ENCODE results near the gene CARD14.
A peak's percentile ranks its signal among the peaks of the same experiment; 100 is the strongest.

Gene CARD14

DNA sequence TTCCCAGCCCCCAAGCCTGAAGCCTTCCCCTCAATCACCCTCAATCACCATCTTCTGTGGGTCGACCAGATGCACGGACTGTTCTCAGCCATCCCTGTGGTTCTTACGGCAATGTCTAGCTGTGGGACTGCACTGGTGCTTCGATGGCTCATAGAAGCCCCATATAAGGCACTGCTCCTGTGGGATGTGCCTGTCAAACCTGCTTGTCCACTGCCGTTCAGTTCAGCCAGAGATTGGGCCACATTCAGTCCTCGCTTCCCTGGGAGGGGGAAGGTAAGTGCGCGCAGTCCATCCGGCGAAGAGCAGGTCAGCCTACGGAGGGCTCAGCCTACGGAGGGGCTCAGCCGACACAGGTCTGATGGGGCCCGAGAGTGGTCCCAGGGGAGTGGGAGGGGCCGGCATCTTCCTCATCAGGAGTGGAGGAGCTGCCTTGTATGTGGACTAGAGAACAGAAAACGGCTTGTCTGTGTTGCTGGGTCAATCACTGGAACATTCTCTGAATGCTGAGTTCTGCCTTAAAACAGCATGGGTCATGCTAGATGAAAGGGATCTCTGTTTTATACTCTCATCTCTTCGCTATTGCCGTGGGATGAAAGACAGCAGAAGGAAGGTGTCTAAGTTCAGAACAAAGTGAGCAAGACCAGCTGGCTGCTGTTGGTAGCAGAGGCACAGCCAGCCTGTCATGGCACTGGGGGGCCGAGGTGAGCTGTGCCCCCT, at the start of gene CARD14:
Gene CARD14 (plus strand): TSS at position 247 of the 717 bp plus-strand sequence. CDS start 11,409 bp downstream, outside the sequence.
- no peak for DNase-seq

DNA sequence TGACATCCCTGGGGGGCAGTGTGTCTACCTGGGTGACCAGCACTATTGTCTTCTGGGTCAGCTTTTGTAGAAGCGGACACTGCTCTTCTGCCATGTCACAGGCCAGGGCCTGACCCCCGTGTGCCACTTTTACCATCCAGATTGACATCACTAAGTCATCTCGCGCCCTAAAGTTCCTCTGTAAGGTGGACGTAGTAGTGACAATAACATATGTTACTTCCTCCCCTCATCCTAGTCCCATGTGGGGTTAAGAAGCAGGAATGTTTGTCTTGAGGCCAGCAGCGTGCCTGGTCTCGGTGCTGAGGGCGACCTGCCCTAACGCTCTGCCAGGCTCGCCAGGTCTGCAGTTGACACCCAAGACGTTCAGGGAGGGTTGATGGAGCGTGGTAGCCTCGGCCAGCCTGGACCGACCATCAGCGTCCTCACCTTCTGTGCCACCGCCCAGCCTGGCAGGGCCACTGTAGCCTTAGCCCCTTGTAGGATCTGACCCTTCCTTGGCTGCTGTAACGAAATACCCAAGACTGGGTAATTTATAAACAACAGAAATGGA, 47.7 kb upstream of the CARD14 start:
- no peak for DNase-seq

DNA sequence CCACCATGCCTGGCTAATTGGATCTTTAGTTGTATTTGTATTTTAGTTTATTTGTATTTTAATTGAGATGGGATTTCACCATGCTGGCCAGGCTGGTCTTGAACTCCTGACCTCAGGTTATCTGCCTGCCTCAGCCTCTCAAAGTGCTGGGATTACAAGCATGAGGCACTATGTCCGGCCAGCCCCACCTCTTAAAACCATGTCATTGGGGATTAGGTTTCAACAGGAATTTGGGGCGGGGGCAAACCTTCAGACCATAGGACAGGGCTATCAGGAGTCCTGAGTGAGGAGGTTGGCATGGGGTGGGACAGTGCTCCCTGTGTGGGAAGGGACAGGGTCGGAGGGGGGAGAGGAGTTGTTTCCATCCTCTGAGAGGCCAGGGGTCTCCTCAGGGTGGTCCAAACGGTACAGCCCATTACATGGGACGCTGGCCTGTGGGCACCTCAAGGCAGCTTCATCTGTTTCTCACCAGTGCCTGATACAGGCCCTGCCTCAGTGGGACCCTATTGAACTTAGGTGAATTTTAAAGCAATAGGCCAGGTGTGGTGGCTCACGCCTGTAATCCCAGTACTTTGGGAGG, 46.8 kb upstream of the CARD14 start:
- no peak for DNase-seq

DNA sequence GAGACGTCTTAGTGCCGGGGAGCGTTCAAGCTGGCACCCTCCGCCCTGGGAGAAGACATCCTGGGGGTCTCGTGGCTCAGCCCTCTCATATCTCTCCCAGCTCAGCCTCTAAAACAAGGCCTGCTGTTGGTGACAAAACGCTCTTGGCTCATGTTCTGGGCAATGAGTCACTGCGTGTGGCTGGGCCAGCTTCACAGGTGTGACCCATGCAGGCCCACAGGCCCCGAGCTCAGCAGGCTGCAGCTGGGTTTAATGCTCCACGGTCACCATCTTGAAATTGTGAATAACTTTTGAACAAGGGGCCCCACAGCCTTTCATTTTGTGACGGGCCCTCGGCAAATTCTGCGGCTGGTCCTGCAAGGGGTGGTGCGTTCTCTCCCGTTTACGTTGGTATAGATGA, 46.0 kb upstream of the CARD14 start:
- no peak for DNase-seq

DNA sequence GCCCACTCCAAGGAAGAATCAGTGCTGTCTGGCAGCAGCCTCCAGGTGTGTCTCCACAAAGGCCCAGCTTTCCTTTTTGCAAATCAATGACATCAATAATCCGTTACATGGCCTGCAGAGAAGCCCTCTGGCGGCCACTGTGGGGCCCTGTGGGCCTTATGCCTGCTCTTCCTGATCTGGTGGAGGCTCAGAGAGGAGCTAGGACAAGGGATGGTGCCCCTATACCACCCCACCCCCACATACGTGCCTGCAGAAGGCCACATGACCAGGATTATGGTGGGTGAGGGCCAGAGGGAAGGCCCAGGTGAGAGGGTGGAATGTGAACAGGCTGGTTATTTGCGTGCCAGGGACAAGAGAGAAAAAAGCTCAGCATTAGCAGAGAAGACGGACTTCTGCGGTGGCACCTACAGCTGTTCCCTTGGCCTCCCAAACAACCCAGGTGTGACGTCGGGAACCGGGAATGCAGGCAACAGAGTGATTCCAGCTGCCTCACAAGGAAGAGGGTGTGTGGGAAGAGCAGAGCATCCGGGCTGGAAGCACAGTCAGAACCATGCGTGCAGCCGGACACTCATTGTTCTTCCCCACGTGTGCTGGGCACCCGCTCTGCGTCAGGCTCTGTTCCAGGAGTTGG, 45.4 kb upstream of the CARD14 start:
- no peak for DNase-seq

DNA sequence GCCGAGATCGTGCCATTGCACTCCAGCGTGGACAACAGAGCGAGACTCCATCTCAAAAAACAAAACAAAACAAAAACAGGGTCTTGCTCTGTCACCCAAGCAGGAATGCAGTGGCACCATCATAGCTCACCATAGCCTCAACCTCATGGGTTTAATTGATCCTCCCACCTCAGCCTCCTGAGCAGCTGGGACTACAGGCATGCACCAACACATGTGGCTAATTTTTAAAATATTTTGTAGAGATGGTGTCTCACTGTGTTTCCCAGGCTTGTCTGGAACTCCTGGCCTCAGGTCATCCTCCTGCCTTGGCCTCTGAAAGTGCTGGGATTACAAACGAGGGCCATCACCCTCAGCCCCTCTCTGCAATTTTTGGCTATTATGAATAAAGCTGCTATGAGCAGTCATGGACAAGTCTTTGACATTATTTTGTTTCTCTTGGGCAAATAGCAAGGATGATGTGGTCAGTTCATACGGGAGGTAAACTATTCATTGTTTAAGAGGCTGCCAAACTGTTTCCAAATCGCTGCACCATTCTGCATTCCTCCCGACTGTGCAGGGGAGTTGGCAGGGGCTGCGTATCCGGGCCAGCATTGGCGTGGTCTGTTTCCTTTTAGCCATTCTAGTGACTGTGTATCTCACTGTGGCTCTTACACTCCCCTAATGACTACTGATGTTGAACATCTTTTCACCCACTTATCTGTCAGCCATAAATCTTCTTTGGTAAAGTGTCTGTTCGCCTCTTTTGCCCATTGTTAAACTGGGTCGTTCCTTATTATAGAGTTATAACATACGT, 44.0 kb upstream of the CARD14 start:
- DNase-seq: no peak

DNA sequence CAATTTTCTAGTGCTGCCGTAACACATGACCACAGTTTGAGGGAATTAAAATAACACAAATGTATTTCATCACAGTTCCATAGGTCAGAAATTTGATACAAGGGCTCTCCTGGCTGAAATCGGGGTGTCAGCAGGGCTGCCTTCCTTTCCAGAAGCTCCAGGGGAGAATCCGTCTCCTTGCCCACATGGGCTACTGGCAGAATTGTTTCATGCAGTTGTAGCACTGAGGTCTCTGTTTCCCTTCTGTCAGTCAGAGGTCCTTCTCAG, 43.4 kb upstream of the CARD14 start:
- DNase-seq: no peak

DNA sequence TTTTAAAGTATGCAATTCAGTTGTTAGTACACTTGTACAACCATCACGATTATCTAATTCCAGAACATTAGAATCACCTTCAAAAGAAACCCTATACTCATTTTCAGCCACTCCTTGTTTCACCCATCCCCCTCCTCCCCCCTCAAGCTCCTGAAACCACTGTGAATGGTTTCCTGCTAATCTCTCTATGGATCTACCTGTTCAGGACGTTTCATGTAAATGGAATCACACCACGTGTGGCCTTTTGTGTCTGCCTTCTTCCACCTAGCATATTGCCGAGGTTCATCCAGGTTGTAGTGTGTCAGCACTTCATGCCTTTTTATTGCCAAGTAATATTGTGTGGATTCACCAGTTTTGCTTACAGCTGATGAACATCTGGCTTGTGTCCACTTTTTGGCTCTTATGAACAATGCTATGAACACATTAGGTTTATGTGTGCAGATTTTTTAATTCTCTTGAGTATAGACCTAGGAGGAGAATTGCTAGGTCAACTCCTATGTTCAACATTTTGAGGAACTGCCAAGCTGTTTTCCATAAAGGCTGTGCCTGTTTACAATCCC, 40.7 kb upstream of the CARD14 start:
- no peak for DNase-seq

DNA sequence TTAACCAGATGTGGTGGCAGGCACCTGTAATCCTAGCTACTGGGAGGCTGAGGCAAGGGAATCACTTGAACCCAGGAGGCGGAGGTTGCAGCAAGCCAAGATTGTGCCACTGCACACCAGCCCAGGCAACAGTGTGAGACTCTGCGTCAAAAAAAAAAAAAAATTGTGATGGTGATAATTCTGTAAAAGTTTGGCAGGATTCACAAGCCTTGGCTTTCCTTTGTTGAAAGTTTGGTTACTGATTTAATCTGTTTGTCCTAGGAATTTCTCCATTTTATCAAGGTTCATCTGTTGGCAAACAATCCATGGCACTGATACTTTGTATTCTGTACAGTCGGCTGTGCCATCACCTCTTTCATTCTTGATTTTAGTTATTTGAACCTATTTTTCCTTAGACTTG, 38.8 kb upstream of the CARD14 start:
- DNase-seq: no peak

DNA sequence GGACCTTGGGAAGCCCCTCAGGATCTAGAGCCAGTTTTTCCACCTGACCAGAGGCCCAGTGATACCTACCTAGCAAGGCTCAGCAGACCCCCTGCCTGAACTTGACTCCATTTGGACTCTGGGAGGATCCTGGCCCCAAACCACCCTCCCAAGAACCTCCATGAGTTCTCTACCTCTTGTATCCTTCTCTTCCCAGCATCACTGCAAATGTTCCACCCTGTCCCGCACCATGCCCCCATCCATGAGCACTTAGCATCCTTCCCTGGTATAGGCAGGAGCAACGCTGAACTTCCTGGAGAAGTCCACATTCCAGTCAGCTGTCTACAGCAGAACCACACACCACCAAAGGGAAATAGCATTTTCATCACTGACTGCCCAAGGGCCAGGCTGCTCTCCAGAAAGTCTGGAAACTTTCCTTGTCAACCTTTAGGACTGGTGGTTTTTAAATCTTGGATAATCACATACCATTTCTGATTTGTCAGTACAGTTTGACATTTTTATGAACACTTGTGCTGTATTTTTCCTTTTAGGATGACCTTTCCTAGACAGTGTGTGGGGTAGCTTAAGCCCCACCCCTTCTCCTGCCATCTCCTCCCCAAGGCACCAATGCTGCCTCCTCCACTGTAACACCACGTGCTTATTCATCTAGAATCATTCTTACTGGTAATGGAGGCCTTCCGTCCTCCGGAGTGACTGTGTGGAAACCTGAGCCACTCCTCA, 36.8 kb upstream of the CARD14 start:
- DNase-seq: no peak

DNA sequence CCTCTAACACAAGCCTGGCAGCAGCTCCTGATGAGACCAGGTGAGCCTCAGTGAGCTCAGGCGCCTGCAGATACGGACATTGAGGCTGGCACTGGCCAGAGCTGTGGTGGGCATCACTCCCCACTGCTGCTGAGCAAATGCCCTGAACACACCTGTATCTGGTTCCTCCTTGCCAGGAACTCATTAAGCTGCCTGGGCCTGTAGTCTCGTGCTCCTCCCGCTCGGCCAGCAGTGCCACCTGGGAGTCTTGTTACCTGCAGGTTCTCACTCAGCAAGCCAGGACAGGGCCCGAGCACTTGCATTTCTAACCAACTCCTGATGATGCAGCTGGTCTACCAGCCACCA, 36.2 kb upstream of the CARD14 start:
- DNase-seq: no peak

DNA sequence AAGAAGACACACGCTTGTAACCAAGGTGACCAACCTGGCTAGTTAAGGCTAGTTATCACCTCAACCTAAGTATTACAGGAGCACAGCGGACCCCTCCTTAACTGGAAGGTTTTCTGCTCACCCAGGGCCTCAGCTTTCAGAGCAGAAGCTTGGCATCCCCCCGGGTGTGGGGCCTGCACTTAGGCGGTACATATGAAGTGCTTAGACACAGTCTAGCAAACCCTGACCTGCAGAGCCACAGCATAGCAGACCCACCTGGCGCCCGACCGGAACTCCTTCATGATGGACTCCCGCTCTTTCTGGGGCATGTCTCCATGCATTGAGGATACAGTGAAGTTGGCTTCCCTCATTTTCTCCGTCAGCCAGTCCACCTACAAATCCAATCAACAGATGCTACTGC, 32.7 kb upstream of the CARD14 start:
- DNase-seq: no peak

DNA sequence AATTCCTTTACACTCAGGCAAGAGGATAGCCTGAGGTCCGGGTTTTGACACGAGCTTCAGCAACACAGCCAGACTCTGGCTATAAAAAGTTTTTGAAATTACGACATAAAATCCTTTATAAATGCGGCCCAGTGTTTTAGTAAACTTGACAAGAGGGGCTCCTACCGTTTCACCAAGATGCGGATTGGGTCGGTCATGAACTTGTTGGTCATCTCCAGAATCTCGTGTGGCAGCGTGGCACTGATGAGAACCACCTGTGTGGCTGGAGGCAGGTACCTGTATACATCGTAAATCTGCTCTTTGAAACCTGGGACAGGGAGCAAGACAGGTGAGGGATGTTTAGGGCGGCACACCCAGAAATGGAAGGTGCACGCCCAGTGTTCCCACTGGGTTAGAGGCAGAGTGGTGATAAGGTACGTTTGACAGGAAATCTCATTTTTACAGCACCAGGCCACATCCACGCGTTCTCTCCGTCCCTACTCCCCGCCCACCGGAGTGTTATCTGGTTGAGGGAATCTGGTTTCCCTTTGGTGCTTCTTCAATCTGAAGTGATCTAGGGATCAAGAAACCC, 30.9 kb upstream of the CARD14 start:
- DNase-seq: no peak

DNA sequence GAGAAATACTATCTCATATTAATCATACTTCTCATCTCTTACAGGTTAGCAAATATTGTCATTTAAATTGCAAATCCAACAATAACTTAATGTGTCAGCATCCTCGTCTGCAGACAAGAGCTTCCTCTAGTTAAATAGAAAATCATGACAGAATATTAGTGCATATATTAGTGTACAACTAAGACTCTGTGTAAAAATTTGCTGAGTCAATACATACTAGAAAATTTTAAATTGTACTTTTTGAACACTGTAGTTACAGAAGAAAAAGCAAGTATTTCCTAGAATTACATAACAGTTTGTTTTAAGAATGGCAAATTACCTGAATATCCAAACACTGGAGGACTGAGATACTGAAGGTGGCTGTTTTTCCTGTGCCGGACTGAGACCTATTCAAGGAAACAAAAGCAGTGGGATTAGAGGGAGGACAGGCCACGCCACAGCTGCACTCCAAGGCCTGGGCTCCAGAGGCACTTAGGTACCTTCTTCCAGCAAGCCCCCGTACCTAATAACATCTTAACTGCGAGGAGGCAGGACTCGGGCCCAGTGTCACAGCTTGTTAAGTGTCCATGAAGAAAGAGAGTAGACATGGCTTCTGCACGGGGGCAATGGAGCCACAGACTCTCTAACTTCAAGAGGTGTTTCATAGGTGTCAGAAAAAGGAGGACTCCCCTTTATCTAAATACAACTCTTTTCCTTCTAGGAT, 28.2 kb upstream of the CARD14 start:
- DNase-seq: no peak

DNA sequence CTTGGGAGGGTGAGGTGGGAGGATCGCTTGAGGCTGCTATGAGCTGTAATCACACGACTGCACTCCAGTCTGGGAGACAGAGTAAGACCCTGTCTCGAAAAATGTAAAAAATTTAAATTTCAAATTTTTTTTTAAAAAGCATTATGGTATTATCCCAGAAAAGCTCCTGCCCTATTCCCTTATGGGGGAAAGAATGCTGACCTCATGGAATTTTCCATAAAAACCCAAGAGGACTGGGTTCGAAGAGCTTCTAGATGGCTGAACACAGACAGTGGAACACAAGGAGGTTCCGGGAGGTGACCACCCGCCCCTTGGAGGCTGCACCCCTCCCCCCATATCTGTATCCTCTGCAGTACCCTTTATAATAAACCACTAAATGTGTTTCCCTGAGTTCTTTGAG, 26.9 kb upstream of the CARD14 start:
- DNase-seq: no peak

DNA sequence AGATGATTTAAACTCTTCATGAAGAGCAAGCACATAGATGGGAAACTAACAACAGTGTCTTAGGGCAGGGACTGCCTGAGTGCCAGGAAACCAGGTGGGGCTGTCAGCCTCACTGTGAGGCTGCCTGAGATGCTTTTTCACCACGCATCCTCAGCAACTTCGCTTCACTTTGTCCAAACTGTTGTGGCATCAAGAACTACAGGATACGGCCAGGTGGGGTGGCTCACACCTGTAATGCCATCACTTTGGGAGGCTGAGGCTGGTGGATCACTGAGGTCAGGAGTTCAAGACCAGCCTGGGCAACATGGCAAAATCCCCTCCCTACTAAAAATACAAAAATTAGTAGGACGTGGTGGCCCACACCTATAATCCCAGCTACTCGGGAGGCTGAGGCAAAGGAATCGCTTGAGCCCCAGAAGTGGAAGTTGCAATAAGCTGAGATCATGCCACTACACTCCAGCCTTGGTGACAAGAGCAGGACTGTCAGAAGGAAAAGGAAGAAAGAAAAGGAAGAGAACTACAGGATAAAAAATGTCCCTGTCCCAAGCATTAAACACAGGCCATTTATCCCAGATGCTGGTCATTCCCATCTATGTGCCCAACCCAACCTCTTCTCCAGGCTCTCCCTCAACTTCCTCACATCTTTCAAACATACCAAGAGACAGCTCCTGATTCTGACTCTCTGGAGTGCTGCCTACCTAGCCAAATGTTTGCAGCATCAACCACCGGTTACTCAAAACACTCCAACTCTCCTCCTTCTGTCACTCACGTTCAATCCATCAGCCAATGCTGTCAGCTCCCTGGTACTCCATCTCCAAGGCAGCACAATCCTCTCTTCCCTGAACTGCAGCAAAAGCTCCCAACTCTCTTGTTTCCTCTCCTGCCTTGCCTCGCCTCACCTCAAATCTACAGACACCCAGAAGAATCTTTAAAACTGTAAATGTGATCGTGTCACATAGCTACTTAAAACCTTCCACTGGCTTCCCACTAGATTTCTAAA, 24.5 kb upstream of the CARD14 start:
- no peak for DNase-seq

DNA sequence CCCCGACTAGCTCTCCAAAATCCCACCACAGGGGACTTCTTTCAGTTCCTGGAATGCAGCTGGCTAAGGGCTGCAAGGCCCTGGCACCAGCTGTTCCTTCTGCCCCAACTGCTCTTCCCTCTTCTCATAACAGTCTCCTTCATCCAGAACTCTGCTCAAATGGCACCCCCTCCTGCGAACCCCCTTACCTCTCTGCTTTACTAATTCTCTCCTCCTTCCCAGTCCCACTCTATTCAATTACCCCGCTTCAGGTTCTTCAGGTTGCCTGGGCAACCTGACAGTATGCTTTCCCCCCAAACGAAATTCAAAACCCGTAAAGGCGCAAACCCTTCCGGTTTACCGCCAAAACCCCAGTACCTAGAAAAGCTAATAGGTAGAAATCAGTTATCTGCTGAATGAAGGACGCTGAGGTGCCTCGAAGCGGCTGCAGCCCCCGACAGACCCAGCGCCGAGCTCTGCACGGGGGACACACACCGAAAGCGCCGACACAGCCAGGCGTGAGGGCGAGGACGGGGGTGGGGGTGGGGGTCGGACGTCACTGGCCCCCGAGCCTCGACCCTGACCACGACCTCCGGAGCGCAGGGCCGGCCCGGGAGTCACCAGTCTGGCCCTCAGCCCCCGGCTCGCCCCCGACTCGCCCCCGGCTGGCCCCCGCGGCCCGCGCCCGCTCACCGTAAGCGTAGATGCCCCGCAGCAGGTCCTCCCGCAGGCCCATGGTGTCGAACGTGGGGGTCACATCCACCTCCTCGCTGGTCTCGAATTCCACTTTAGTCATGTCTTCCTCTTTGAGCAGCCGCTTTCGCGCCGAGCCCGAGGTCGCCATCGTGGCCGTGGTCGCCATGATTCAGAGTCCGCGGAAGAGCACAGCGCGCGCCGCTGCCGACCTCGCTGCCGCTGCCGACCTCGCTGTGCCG, 23.5 kb upstream of the CARD14 start:
- peak; percentile 37 for DNase-seq

DNA sequence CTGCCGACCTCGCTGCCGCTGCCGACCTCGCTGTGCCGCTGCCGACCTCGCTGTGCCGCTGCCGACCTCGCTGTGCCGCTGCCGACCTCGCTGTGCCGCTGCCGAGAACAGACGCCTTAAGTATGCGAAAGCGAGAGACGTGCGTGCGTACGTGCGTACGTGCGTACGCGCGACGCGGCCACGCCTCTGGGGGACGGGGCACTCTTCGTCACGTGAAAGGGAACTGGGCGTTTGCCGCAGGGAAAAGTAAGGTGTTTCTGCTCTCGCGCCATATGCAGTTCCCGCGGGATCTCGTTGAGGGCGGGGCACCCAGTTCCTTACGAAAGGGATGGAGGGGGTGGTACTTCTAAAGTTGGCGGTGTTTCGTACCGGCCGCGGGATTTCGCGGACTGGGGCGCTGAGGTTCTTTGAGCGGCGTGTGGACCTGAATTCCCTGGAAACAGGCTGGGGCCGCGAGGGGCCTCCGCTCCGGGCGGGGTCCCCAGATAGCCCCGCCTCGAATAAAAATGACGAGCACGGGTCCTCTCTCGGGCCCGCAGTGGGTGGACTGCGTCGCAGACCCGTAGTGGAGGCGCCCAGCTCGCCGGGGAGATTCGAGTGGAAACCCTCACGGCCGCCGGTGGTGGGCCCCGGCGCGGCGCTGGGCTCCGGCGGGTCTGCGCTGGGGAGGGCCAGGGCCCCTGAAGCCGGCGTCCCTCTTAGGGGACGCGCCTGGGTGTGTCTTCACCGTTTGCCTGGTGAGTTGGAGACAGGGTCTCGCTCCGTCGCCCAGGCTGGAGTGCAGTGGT, 22.6 kb upstream of the CARD14 start, which contains the start of gene EIF4A3:
Gene EIF4A3 (minus strand): TSS at position 94 of the 788 bp plus-strand sequence. CDS start 167 bp downstream, outside the sequence.
- DNase-seq: peak; percentile 98
